Femur (tissue), 1 donor: Measurements from ENCODE around the gene ARID1B.

Experiments used
- DNase-seq: peaks from one replicate; pipeline ENCODE4 v3.0.0-alpha.2; 2017

ARID1B gene

GRCh38 chr6:157090736-157091135 is 313.6 kb downstream of the ARID1B start:
- no peak for DNase-seq

DNA sequence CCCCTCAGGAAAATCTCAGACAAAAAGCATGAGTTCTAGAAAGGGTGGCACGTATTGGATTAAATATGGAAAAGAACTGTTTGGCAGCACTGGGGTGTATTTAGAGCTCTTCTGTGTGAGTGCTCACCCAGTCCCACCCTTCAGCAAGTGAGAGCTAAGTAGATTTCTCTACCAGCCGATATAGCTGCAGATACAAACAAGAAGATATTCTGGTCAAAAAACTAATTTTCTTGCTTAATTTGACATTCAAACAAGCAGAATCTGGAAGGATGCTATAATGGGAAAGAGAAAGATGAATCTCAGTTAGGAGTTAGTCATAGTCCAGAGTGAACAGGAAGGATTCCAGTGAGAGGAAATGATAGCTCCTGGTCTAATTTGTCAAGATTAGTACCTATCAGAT is 314.1 kb downstream of the ARID1B start:
- DNase-seq = no peak

GRCh38 chr6:157091856-157092460 is 314.8 kb downstream of the ARID1B start:
- DNase-seq = no peak

GRCh38 chr6:157092736-157093135 is 315.6 kb downstream of the ARID1B start:
- no peak for DNase-seq

DNA sequence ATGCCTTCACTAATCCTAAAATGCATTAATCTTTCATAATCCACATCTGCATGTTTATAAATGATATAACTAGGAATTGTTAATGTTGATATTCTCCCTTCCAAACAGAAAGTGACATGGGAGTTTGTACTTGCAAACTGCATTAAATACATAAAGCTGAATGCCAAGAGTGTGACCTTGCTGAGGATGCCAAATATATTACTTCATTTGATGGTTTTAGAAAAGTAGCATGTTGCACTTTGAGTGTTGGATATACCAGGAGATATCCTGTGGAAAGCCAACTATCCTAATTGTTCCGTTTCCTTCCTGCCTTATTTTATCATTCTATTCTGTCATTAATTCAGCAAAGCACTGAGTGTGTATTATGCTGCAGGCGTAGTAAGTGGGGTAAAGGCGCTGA is 316.4 kb downstream of the ARID1B start:
- no peak for DNase-seq

DNA sequence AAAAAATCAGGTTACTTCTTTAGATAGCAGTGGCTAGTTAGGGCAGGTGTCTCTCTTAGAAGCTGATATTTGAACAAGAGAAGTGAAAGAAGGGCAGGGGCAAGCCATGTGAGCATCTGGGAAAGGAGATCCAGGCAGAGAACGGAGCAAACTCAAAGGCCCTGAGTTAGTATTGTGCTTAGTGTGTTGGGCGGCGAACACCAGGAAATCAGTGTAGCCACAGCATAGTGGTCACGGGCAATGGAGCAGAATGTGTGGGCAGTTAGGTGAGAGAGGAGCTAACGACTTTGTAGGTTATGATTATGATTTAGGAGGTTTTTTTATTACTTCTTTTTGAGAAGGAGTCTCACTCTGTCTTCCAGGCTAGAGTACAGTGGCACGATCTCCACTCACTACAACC is 316.9 kb downstream of the ARID1B start:
- DNase-seq = no peak

- no peak for DNase-seq
These were observed 317.9 kb downstream of the ARID1B start for GRCh38 chr6:157095084-157095483.

DNA sequence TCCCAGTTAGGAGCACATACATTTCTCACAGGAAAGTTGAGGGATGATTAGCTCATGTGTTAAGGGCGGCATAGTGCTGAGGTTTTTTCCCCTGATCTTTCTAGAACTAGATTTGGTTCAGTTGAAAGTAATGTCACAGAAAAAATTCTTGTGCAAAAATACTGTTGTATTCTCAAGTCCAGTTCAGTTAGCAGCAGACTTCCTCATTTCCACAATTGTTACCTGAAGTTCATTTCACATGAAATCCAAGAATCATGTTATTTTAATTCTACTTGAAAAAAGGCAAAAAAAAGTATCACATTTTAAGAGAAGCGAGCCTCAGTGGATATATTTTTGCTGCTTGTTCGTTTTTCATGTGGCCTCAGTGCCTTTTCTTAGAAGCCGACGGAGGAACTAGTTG is 318.4 kb downstream of the ARID1B start:
- DNase-seq = no peak

DNA sequence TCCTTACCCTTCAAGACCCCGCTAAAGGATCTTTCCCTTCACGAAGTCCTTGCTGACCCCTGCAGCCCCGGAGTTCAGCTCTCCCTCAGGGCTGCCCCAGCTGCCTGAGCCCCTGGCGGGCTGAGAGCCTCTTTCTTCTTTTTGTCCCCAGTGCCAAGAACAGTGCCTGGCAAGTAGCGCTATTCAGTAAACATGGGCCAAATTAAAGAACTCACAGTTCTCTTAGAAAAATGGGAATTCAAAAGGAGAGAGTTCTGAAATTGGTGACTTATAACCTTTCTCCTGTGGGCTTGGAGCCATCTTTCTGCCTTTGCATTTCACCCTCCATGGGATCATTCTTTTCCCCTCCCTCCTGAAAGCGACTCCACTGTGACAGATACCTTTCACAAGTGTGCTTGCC is 318.9 kb downstream of the ARID1B start:
- DNase-seq = no peak

DNA sequence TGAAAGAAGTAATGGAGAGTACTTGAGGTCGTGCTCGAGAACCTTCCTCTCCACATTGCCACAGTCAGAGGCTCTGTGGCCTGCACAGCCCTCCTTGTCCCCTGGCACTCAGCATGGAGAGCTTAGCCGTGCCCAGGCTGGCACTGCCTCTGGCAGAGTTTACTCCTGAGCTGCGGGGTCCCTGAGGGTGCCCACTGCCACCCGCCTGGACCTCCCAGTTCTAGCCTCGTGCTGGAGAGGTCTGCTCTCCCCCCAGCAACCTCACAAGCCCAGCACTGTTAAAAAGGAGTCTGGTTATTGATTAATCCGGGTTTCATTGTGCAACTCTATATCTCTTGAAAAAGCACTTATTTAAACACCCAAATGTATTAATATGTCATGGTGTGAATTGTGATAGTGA is 319.3 kb downstream of the ARID1B start:
- DNase-seq = no peak

DNA sequence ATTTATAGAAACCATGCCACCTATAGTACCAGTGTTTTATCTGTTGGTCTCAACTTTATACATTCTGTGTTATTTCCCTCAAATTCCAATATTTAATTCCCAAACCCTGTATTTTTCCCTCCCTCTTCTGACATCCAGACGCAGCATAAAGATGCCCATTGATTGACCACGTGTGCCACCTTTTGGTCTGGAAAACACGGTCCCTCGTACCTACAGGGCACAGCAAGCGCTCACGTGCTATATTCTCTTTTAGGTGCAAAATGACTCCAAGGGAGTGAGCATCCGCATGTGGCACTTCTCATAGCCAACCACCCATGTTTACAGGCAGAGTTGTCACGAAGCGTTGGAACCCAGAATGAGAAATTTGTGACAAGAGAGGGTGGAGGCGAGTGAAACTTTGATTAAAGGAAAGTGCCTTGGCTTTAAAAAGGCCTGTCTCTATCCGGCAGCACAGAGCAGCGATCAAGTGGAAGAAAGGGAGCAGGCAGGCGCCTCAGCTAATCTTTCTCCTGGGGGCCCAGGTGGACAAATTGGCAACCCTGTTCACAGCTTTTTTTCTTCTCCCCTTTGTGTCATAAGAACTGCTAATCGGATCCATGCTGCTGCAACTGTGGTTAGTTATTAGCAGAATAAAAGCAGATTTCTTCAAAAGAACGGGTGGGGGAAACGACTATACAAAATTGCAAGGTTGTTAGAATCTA is 320.2 kb downstream of the ARID1B start:
- DNase-seq = no peak

GRCh38 chr6:157098999-157099398 is 321.8 kb downstream of the ARID1B start:
- DNase-seq = no peak

GRCh38 chr6:157099912-157100593 is 322.9 kb downstream of the ARID1B start:
- no peak for DNase-seq

GRCh38 chr6:157101166-157101565 is 324.0 kb downstream of the ARID1B start:
- DNase-seq = no peak

- no peak for DNase-seq
These were observed 327.6 kb downstream of the ARID1B start for GRCh38 chr6:157104803-157105202.

GRCh38 chr6:157106487-157106886 is 329.3 kb downstream of the ARID1B start:
- no peak for DNase-seq

GRCh38 chr6:157107571-157107914 is 330.4 kb downstream of the ARID1B start:
- DNase-seq = no peak

GRCh38 chr6:157107915-157108651 is 330.9 kb downstream of the ARID1B start:
- no peak for DNase-seq

- no peak for DNase-seq
These were observed 331.7 kb downstream of the ARID1B start for GRCh38 chr6:157108923-157109322.

- DNase-seq = no peak
These were observed 333.4 kb downstream of the ARID1B start for GRCh38 chr6:157110607-157111006.

DNA sequence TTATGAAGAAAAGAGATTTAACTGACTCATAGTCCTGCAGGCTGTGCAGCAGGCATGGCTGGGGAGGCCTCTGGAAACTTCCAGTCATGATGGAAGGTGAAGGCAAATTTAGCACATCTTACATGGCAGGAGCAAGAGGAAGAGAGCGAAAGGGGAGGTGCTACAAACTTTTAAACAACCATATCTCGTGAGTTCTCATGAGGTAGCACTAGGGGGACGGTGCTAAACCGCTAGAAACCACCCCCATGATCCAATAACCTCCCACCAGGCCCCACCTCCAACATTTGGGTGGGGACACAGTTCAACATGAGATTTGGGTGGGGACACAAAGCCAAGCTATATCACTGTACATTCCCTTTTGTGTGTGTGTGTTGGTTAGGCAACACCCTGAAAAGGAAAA is 336.2 kb downstream of the ARID1B start:
- DNase-seq = no peak

DNA sequence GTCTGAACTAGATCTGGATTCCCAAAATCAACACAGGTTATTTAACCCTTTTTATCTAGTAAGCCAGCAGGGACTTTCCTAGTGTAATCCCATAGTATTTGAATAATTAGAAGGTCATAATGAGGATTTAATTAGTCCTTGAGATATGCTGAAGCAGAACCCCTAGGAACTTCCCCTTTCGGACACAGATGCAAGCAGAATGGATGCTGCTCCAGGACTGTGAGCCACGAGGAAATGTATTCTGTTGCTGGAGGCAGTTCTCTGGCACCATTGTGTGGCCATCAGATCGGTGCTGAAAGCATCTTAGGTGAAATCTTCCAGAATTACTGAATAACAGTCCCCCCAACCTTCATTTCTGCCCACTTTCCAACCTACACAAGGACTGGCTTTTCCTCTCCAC is 339.2 kb downstream of the ARID1B start:
- DNase-seq = no peak

- DNase-seq = no peak
These were observed 340.4 kb downstream of the ARID1B start for GRCh38 chr6:157117431-157118095.
